PFSK-1 (cell line): Measurements from ENCODE around the gene SYCP3.

ENCODE experiments used
- FOXP2 ChIP-seq: optimal IDR thresholded peaks from 2 replicates; pipeline ENCODE3; 2011; ENCODE audit warnings: borderline replicate concordance, control low read depth, inconsistent platforms; ENCODE audit not compliant: insufficient read depth; ENCODE audit errors: extremely low read length, extremely low read depth
- POLR2AphosphoS5 ChIP-seq: IDR thresholded peaks from 2 replicates; pipeline ENCODE4 v1.6.1; 2012; ENCODE audit warnings: low read depth, mild to moderate bottlenecking, control low read depth, low read length, moderate library complexity
- REST ChIP-seq, 2 experiments: IDR thresholded peaks; 2 replicates each; pipeline versions ENCODE4 v1.6.1 to v1.8.0; 2011 to 2012; ENCODE audit warnings: low read depth in 2 of 2, low read length in 2 of 2, control low read depth in 1 of 2, inconsistent platforms in 1 of 2, mild to moderate bottlenecking in 1 of 2, moderate library complexity in 1 of 2; ENCODE audit not compliant: insufficient read depth in 1 of 2
- SIN3A ChIP-seq: IDR thresholded peaks from 2 replicates; pipeline ENCODE4 v1.6.1; 2012; ENCODE audit warnings: mild to moderate bottlenecking, low read length, moderate library complexity, borderline replicate concordance; ENCODE audit not compliant: insufficient read depth
- TAF1 ChIP-seq: IDR thresholded peaks from 2 replicates; pipeline ENCODE4 v1.6.1; 2012; ENCODE audit warnings: low read length, control low read depth, borderline replicate concordance; ENCODE audit not compliant: insufficient read depth

Gene SYCP3

GRCh38 chr12:101686176-101686575 lies 53.1 kb downstream of the SYCP3 start:
- no peak for TF ChIP-seq SIN3A
- TF ChIP-seq TAF1, result no peak
- TF ChIP-seq REST (IDR thresholded peaks at IDR 0.05; ENCODE audit: insufficient read depth in 1 of 2, low read depth in 2 of 2, low read length in 2 of 2), result no peak
- TF ChIP-seq FOXP2, result no peak
- TF ChIP-seq POLR2AphosphoS5, result no peak

- TF ChIP-seq TAF1, result no peak
- TF ChIP-seq FOXP2, result no peak
- TF ChIP-seq REST (IDR thresholded peaks at IDR 0.05; ENCODE audit: insufficient read depth in 1 of 2, low read depth in 2 of 2, low read length in 2 of 2), result no peak
- no peak for TF ChIP-seq POLR2AphosphoS5
- no peak for TF ChIP-seq SIN3A
These were observed 54.2 kb downstream of the SYCP3 start for GRCh38 chr12:101685092-101685491.

GRCh38 chr12:101680647-101681046 lies 58.6 kb downstream of the SYCP3 start:
- no peak for TF ChIP-seq REST (IDR thresholded peaks at IDR 0.05; ENCODE audit: insufficient read depth in 1 of 2, low read depth in 2 of 2, low read length in 2 of 2)
- no peak for TF ChIP-seq POLR2AphosphoS5
- no peak for TF ChIP-seq TAF1
- TF ChIP-seq SIN3A, result no peak
- no peak for TF ChIP-seq FOXP2

- TF ChIP-seq SIN3A (no peak), REST (IDR thresholded peaks at IDR 0.05; ENCODE audit: insufficient read depth in 1 of 2, low read depth in 2 of 2, low read length in 2 of 2) (no peak)
These were observed 59.0 kb downstream of the SYCP3 start for GRCh38 chr12:101680240-101680639.
